Omental fat pad (tissue), 4 donors: ENCODE measurements around the gene RPS26. TPM values are rescaled to one million over a fixed set of nuclear protein-coding genes. Genes with fewer than 3 reads are reported as not detected.
"Not testable (repeated sequence)": the region's sequence is repeated elsewhere in the genome, so short reads cannot be mapped to it uniquely, and the experiment has no call there.

ENCODE experiments used
- ATAC-seq: fragments of 150-250 bp; one replicate; pipeline ENCODE4 v1.9.1; 2016; ENCODE audit warnings: mild to moderate bottlenecking, moderate library complexity; ENCODE audit not compliant: low FRiP score
- DNase-seq: peaks from one replicate; pipeline ENCODE4 v3.0.0-alpha.2; 2019; ENCODE audit warnings: low spot score
- CTCF ChIP-seq, 3 donors: fragments of 450-650 bp; IDR thresholded peaks; one replicate each; pipeline ENCODE4 v1.5.1; 2016 to 2017; ENCODE audit warnings: antibody characterized with exemption in 3 of 3, mild to moderate bottlenecking in 3 of 3, moderate library complexity in 2 of 3
- total RNA-seq, 4 donors: library from RNA; depleted of rRNA; stranded (reverse); fragments of >200 nt; gene quantifications; one replicate each; pipeline ENCODE4 v1.1.0, GENCODE V29; 2016

Gene RPS26
- total RNA-seq, 4 donors from 2014 or later = 482 to 1,592 (median 1,024) TPM

GRCh38 chr12:56001487-56002100 lies 40.1 kb upstream of the RPS26 start:
- DNase-seq = no peak
- TF ChIP-seq CTCF (IDR thresholded peaks at IDR 0.05) = no peak
- ATAC-seq = no peak

GRCh38 chr12:56003376-56003775 lies 38.3 kb upstream of the RPS26 start:
- not testable (repeated sequence) for DNase-seq, ATAC-seq

- DNase-seq = no peak
- ATAC-seq = no peak
- no peak for TF ChIP-seq CTCF (IDR thresholded peaks at IDR 0.05)
These were observed 37.5 kb upstream of the RPS26 start for GRCh38 chr12:56004211-56004610.

- DNase-seq (peak; percentile 48), ATAC-seq (peak; percentile 55)
- no peak for TF ChIP-seq CTCF (IDR thresholded peaks at IDR 0.05)
These were observed 33.9 kb upstream of the RPS26 start for GRCh38 chr12:56007564-56008559.

GRCh38 chr12:56010111-56010570 lies 31.6 kb upstream of the RPS26 start:
- no peak for ATAC-seq
- no peak for TF ChIP-seq CTCF (IDR thresholded peaks at IDR 0.05)
- no peak for DNase-seq

- no peak for ATAC-seq
- no peak for DNase-seq
- TF ChIP-seq CTCF (IDR thresholded peaks at IDR 0.05) = no peak
These were observed 30.1 kb upstream of the RPS26 start for GRCh38 chr12:56011509-56012090.

- no peak for TF ChIP-seq CTCF (IDR thresholded peaks at IDR 0.05)
- DNase-seq (no peak), ATAC-seq (no peak)
These were observed 28.2 kb upstream of the RPS26 start for GRCh38 chr12:56013482-56013881.
